Mucosa of stomach (tissue), 1 donor: Measurements from ENCODE around the gene ABHD5.

ENCODE experiments used
- H3K27me3 ChIP-seq: one replicate; pipeline ENCODE4 v1.7.0; 2013; ENCODE audit warnings: mild to moderate bottlenecking, low read length; ENCODE audit not compliant: control insufficient read depth, insufficient read depth
- H3K36me3 ChIP-seq: one replicate; pipeline ENCODE4 v1.7.0; 2013; ENCODE audit warnings: low read length; ENCODE audit not compliant: control insufficient read depth, insufficient read depth
- H3K4me1 ChIP-seq: one replicate; pipeline ENCODE4 v1.7.0; 2013; ENCODE audit warnings: mild to moderate bottlenecking, low read length; ENCODE audit not compliant: control insufficient read depth, insufficient read depth
- H3K4me3 ChIP-seq: one replicate; pipeline ENCODE4 v1.7.0; 2013; ENCODE audit warnings: low read length
- H3K9ac ChIP-seq: one replicate; pipeline ENCODE4 v1.7.0; 2013; ENCODE audit warnings: mild to moderate bottlenecking, low read length, moderate library complexity
- H3K9me3 ChIP-seq: one replicate; pipeline ENCODE4 v1.7.0; 2013; ENCODE audit warnings: mild to moderate bottlenecking, low read length, moderate library complexity; ENCODE audit not compliant: control insufficient read depth
- donor health status: Pancreatic carcinoma.

ABHD5 gene

DNA sequence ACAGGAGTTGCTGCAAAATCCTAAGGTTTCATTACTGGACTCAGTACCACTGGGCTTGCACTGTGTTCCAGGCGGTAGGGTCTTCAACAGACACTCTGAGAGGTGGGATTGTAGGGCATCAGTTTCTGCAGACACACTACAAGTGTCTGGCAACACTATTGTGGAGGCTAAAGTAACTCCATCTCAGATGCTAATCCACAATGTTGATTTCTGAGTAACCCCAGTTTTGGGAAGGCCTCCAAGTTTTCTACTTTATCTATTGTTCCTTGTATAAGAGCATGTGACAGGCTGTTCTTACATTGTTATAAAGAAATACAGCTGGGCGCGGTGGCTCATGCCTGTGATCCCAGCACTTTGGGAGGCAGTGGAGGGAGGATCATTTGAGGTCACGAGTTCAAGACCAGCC lies 2.5 kb upstream of the ABHD5 start:
- Histone ChIP-seq H3K9ac (no peak overlapping the region), H3K4me1 (peaks cover 24% of the 10 kb centered on the region), H3K9me3 (no peaks in the 10 kb centered on the region), H3K27me3 (no peaks in the 10 kb centered on the region), H3K36me3 (no peaks in the 10 kb centered on the region), H3K4me3 (no peak overlapping the region)

DNA sequence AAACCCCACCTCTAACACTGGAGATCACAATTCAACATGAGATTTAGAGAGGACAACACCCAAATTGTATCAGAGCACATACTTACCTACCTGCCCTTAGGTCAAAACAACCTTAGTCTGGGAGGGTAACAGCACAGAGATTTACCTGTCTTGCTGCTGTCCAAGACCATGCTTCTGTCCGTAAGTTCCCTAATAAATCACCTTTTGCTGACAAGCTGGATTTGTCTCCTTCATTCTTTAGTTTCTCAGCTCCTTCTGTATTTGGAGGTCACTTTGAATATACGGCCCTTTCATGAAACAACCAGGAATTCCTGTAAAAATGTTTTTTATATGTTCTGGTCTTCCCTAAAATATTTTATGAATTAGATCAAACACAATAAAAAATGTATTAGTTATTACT lies 1.6 kb upstream of the ABHD5 start:
- H3K36me3 ChIP-seq = no peaks in the 10 kb centered on the region
- H3K9ac ChIP-seq = no peak overlapping the region
- no peaks in the 10 kb centered on the region for H3K27me3 ChIP-seq
- no peak overlapping the region for H3K4me3 ChIP-seq
- no peaks in the 10 kb centered on the region for H3K9me3 ChIP-seq
- H3K4me1 ChIP-seq = peaks cover 27% of the 10 kb centered on the region

- Histone ChIP-seq H3K4me1 (peaks cover 34% of the 10 kb centered on the region), H3K36me3 (no peaks in the 10 kb centered on the region), H3K27me3 (no peaks in the 10 kb centered on the region), H3K9ac (peak overlapping the region; percentile 84), H3K4me3 (peak overlapping the region; percentile 52), H3K9me3 (no peaks in the 10 kb centered on the region)
Observed at GRCh38 chr3:43689766-43690399, 855 bp upstream of the ABHD5 start.

GRCh38 chr3:43691120-43691995 lies 620 bp downstream of the ABHD5 start:
- H3K36me3 ChIP-seq = no peaks in the 10 kb centered on the region
- H3K4me3 ChIP-seq = peak overlapping the region; percentile 57
- H3K4me1 ChIP-seq = peaks cover 43% of the 10 kb centered on the region
- H3K9ac ChIP-seq = peak overlapping the region; percentile 94
- H3K9me3 ChIP-seq = no peaks in the 10 kb centered on the region
- H3K27me3 ChIP-seq = no peaks in the 10 kb centered on the region

DNA sequence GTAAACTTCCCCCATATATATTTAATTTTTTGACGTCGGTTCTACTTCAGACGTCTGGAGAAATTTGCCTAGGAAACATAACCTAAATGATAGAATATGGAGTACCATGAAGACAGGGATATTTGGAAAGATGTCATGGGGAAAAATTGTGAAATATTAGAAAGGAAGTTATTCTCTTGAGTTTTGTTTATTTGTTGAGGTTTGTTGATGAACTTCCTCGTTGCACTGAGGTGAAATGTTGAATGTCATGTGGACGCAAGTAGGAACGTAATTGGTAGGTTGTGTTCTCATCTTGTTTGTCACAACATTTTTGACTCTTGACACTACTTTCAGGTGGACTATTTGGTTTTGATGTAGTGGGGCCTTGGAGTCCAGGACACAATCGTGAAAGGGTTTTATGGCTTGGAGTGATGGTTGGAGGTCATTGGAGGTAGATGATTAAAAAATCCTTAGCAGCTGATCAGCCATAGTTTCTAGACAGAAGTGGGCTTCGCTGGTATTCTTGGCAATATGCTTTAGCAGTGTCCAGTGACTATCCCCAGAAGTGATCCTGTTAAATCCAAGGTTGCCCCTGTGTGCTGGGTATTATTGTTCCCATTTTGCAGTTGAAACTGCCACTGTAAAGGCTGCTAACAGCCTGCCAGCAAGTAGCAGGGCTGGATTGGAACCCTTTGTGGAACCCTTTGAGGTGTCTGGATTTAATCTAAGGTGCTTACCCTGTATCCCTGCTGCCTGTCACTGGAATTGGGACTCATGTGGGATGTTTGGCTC lies 1.5 kb downstream of the ABHD5 start:
- Histone ChIP-seq H3K4me3 (no peak overlapping the region), H3K9ac (peak overlapping the region; percentile 94)

GRCh38 chr3:43692971-43693370 lies 2.2 kb downstream of the ABHD5 start:
- Histone ChIP-seq H3K4me1 (peaks cover 58% of the 10 kb centered on the region), H3K36me3 (no peaks in the 10 kb centered on the region), H3K27me3 (no peaks in the 10 kb centered on the region), H3K4me3 (no peak overlapping the region), H3K9me3 (no peaks in the 10 kb centered on the region), H3K9ac (no peak overlapping the region)

More for the DNA sequence above, 1.5 kb downstream of the ABHD5 start:
- Histone ChIP-seq H3K27me3 (no peaks in the 10 kb centered on the region), H3K9me3 (no peaks in the 10 kb centered on the region), H3K36me3 (no peaks in the 10 kb centered on the region), H3K4me1 (peaks cover 52% of the 10 kb centered on the region)

- Histone ChIP-seq H3K9ac (no peak overlapping the region), H3K4me1 (peaks cover 58% of the 10 kb centered on the region), H3K27me3 (no peaks in the 10 kb centered on the region), H3K4me3 (no peak overlapping the region), H3K9me3 (no peaks in the 10 kb centered on the region), H3K36me3 (no peaks in the 10 kb centered on the region)
Observed at GRCh38 chr3:43693594-43693993, 2.9 kb downstream of the ABHD5 start.

DNA sequence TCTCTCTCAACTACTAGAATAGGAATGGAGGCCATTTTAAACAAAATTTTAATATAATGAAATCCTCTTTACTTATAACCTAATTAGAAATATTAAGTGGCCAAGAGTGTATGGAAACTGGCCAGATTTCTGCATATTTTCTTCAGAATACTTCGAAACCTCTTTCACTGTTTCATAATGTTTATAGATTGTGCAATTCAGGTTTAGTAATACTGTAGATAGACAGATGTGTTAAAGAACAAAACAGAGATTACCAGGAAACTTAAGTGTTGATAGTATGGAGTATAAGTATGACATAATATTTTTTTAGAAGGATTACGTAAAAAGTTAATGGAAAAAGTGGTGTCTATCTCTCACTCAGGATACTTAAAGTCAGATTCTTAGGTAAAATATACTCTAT lies 4.7 kb downstream of the ABHD5 start:
- Histone ChIP-seq H3K4me1 (peaks cover 46% of the 10 kb centered on the region), H3K9ac (no peak overlapping the region), H3K4me3 (no peak overlapping the region), H3K9me3 (no peaks in the 10 kb centered on the region), H3K27me3 (no peaks in the 10 kb centered on the region), H3K36me3 (peaks cover 6% of the 10 kb centered on the region)

DNA sequence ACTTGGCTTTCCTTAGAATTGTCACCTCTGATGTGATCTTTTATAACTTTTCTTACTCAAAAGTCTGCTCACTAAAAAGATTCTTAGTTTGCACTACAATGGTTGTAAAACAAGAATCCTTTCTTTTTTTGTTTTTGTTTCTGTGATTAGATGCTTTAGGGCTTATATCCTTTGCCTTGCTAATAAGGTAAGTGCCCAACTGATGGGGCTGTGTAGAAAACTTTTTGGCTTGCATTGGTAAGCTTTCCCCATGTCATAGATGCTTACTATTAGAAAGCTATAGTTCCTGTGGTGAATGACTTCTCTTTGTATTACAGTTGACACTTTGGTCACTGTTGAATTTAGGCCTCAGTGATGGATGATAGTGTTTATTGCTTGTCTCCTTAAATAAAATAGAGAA lies 5.1 kb downstream of the ABHD5 start:
- H3K4me3 ChIP-seq = no peak overlapping the region
- H3K36me3 ChIP-seq = peaks cover 6% of the 10 kb centered on the region
- H3K4me1 ChIP-seq = peaks cover 46% of the 10 kb centered on the region
- H3K9me3 ChIP-seq = no peaks in the 10 kb centered on the region
- no peak overlapping the region for H3K9ac ChIP-seq
- H3K27me3 ChIP-seq = no peaks in the 10 kb centered on the region

GRCh38 chr3:43696441-43696840 lies 5.7 kb downstream of the ABHD5 start:
- Histone ChIP-seq H3K9ac (no peak overlapping the region), H3K36me3 (peaks cover 6% of the 10 kb centered on the region), H3K27me3 (no peaks in the 10 kb centered on the region), H3K9me3 (no peaks in the 10 kb centered on the region), H3K4me1 (peaks cover 46% of the 10 kb centered on the region), H3K4me3 (no peak overlapping the region)

- no peak overlapping the region for H3K4me3 ChIP-seq
- H3K4me1 ChIP-seq = peaks cover 46% of the 10 kb centered on the region
Observed at GRCh38 chr3:43696881-43697280, 6.1 kb downstream of the ABHD5 start.

GRCh38 chr3:43699864-43700263 lies 9.1 kb downstream of the ABHD5 start:
- peaks cover 6% of the 10 kb centered on the region for H3K36me3 ChIP-seq
- H3K27me3 ChIP-seq = no peaks in the 10 kb centered on the region
- no peak overlapping the region for H3K9ac ChIP-seq
- H3K9me3 ChIP-seq = no peaks in the 10 kb centered on the region
- H3K4me3 ChIP-seq = no peak overlapping the region
- H3K4me1 ChIP-seq = peaks cover 24% of the 10 kb centered on the region

More at GRCh38 chr3:43696881-43697280, 6.1 kb downstream of the ABHD5 start:
- H3K36me3 ChIP-seq = peaks cover 6% of the 10 kb centered on the region
- no peaks in the 10 kb centered on the region for H3K9me3 ChIP-seq
- no peak overlapping the region for H3K9ac ChIP-seq
- H3K27me3 ChIP-seq = no peaks in the 10 kb centered on the region
